NCI-H345 treated with DMSO at 0.1 percent for 48 hours (cell line): ENCODE data around the gene IER5.

ENCODE experiments used
- DNase-seq: peaks from one replicate; lab custom pipeline; 2025; ENCODE audit not compliant: unreplicated experiment; lab: John Stamatoyannopoulos, UW

Gene IER5

DNA sequence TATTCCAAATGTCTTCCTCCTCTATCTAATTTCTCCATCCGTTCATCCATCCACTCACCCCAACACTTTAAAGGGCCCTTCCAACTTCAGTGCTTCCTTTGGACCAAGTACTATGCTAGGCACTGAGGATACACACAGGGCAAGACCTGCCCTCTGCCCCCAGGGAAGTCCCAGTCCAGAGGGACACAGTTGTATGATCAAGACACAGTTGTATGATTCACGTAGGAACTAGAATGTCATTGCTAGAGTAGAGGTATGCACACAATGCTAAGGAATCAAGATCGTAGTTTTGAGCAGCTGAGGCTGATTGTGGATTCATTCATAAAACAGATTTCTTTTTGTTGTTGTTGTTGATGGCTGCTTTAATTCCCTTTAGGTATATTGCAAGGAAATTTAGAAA lies 11.6 kb upstream of the IER5 start:
- no peak for DNase-seq

GRCh38 chr1:181077576-181078242 lies 10.8 kb upstream of the IER5 start:
- DNase-seq: no peak

- no peak for DNase-seq
Measured at GRCh38 chr1:181079382-181079781, 9.1 kb upstream of the IER5 start.

- DNase-seq: no peak
Measured at GRCh38 chr1:181079920-181080319, 8.6 kb upstream of the IER5 start.

- DNase-seq: no peak
Measured at GRCh38 chr1:181080556-181080955, 7.9 kb upstream of the IER5 start.

GRCh38 chr1:181081395-181081794 lies 7.1 kb upstream of the IER5 start:
- DNase-seq: peak; percentile 89

- peak; percentile 14 for DNase-seq
Measured at GRCh38 chr1:181083842-181084605, 4.5 kb upstream of the IER5 start.

DNA sequence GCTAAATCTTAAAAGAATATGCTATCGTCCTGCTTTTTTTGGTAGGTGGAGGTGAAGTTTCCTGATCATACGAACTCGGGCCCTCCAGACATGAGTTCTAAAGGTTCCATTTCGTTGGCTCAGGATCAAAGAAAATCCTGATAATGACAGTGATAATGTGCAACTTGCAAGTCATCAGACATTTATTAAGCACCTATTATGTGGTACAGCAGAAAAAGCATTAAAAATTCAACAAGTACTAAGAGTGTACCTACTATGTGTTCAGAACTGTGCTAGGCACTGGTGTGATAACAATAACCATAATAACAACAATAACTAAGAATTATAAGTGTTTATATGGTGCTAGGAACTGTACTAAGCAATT lies 3.9 kb upstream of the IER5 start:
- DNase-seq: no peak

GRCh38 chr1:181086091-181086490 lies 2.4 kb upstream of the IER5 start:
- DNase-seq: no peak

- no peak for DNase-seq
Measured at GRCh38 chr1:181086926-181087325, 1.6 kb upstream of the IER5 start.

- no peak for DNase-seq
Measured at GRCh38 chr1:181087400-181087901, 1.0 kb upstream of the IER5 start.

- DNase-seq: no peak
Measured at GRCh38 chr1:181089017-181089675, 646 bp downstream of the IER5 start.

GRCh38 chr1:181089676-181090544 lies 1.4 kb downstream of the IER5 start:
- peak; percentile 43 for DNase-seq

- no peak for DNase-seq
Measured at GRCh38 chr1:181090641-181091126, 2.2 kb downstream of the IER5 start.

GRCh38 chr1:181091309-181092040 lies 3.0 kb downstream of the IER5 start:
- no peak for DNase-seq

GRCh38 chr1:181092056-181092455 lies 3.6 kb downstream of the IER5 start:
- DNase-seq: no peak

- DNase-seq: no peak
Measured at GRCh38 chr1:181092883-181093458, 4.5 kb downstream of the IER5 start.

DNA sequence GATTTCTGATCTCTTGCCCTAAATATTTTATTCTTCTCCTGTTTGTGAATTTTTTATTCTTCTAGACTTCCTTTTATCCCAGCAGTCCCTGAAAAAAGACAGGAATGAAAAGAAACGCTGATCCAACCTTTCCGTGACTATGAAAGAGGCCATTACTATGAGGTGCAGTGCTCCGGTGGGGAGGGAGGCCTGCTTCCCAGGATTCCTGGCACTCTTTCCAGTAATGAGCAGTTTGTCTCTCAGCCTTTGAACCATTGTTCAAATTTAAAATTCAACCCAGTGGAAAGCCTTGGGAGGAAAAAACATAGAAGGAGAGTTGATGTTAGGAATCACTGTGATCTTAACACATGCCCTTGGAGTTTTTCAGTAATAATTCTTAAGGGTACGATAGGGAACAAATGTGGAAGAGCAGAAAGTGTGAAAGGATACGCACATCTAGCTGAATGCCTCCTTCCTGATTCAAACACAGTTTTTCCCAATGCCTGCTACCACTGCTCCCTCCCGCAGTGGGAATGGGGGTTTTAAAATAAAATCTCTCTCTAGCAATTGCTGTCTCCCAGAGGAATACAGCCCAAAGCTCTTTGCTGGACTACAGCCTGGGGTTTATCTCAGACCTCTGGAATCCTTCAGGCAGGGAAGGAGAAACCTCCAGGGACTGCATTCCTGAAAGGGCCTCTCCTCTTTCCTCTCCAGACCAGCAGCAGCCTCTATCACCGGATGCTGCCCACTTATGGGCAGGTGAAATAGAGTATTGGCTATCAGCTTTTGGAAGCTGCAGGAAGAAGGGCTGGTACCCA lies 6.1 kb downstream of the IER5 start:
- no peak for DNase-seq

DNA sequence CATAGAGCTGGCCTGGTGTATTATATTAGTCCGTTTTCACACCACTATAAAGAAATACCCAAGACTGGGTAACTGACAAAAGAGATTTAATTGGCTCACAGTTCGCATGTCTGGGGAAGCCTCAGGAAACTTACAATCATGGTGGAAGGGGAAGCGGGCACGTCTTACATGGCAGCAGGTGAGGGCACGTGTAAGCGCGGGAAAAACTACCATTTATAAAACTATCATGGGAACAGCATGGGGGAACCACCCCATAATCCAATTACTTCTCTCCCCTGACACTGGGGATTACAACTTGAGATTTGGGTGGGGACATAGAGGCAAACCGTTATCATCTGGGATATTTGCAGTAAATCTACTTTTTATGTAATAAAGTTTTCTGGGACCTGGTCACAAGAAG lies 6.8 kb downstream of the IER5 start:
- no peak for DNase-seq
